CD4-positive, alpha-beta T cell treated with Interleukin-17A for 4 hours (primary cell): ENCODE data around the gene LSM3.
"Not testable (repeated sequence)": the region's sequence is repeated elsewhere in the genome, so short reads cannot be mapped to it uniquely, and the experiment has no call there.

Source experiments
- DNase-seq: peaks from one replicate; pipeline ENCODE4 v3.0.0-alpha.2; 2020; ENCODE audit warnings: mixed read lengths

Gene LSM3

GRCh38 chr3:14223595-14223994 is 45.0 kb downstream of the LSM3 start:
- no peak for DNase-seq

- DNase-seq = no peak
These were observed 46.3 kb downstream of the LSM3 start for GRCh38 chr3:14224895-14225294.

- DNase-seq = no peak
These were observed 46.8 kb downstream of the LSM3 start for GRCh38 chr3:14225421-14225820.

GRCh38 chr3:14226351-14226750 is 47.7 kb downstream of the LSM3 start:
- not testable (repeated sequence) for DNase-seq

- no peak for DNase-seq
These were observed 49.2 kb downstream of the LSM3 start for GRCh38 chr3:14227856-14228255.

GRCh38 chr3:14228681-14229470 is 50.3 kb downstream of the LSM3 start:
- no peak for DNase-seq

- not testable (repeated sequence) for DNase-seq
These were observed 51.1 kb downstream of the LSM3 start for GRCh38 chr3:14229695-14230094.

GRCh38 chr3:14230729-14231128 is 52.1 kb downstream of the LSM3 start:
- DNase-seq = no peak

GRCh38 chr3:14231145-14231990 is 52.8 kb downstream of the LSM3 start:
- DNase-seq = no peak

GRCh38 chr3:14231998-14232501 is 53.4 kb downstream of the LSM3 start:
- DNase-seq = no peak

GRCh38 chr3:14234251-14235002 is 55.8 kb downstream of the LSM3 start:
- DNase-seq = no peak

GRCh38 chr3:14235003-14235911 is 56.6 kb downstream of the LSM3 start:
- DNase-seq = no peak

- DNase-seq = no peak
These were observed 57.3 kb downstream of the LSM3 start for GRCh38 chr3:14235912-14236295.

GRCh38 chr3:14236902-14237301 is 58.3 kb downstream of the LSM3 start:
- DNase-seq = no peak

GRCh38 chr3:14237457-14237856 is 58.8 kb downstream of the LSM3 start:
- DNase-seq = no peak

- DNase-seq = no peak
These were observed 59.7 kb downstream of the LSM3 start for GRCh38 chr3:14238356-14238755.

GRCh38 chr3:14238930-14239329 is 60.3 kb downstream of the LSM3 start:
- DNase-seq = no peak

GRCh38 chr3:14239940-14240339 is 61.3 kb downstream of the LSM3 start:
- no peak for DNase-seq

GRCh38 chr3:14240366-14240765 is 61.7 kb downstream of the LSM3 start:
- DNase-seq = no peak

GRCh38 chr3:14241716-14242115 is 63.1 kb downstream of the LSM3 start:
- DNase-seq = no peak

GRCh38 chr3:14242490-14243311 is 64.1 kb downstream of the LSM3 start:
- DNase-seq = no peak
